ENCODE data around the gene PRDM16.

DNA sequence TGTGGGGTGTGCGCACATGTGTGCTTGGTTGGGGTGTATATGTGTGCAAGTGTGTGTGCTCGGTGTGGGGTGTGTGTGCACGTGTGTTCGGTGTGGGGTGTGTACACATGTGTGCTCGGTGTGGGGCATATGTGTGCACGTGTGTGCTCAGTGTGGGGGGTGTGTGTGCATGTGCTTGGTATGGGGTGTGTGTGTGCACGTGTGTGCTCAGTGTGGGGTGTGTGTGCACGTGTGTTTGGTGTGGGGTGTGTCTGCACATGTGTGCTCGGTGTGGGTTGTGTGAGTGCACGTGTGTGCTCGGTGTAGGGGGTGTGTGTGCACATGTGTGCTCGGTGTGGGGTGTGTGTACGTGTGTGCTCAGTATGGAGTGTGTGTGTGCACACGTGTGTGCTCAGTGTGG, 77.5 kb downstream of the PRDM16 start:
- TF ChIP-seq POLR2AphosphoS5 (IDR thresholded peaks at IDR 0.05): no peak
- TF ChIP-seq, protein P1, sequence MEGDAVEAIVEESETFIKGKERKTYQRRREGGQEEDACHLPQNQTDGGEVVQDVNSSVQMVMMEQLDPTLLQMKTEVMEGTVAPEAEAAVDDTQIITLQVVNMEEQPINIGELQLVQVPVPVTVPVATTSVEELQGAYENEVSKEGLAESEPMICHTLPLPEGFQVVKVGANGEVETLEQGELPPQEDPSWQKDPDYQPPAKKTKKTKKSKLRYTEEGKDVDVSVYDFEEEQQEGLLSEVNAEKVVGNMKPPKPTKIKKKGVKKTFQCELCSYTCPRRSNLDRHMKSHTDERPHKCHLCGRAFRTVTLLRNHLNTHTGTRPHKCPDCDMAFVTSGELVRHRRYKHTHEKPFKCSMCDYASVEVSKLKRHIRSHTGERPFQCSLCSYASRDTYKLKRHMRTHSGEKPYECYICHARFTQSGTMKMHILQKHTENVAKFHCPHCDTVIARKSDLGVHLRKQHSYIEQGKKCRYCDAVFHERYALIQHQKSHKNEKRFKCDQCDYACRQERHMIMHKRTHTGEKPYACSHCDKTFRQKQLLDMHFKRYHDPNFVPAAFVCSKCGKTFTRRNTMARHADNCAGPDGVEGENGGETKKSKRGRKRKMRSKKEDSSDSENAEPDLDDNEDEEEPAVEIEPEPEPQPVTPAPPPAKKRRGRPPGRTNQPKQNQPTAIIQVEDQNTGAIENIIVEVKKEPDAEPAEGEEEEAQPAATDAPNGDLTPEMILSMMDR (IDR thresholded peaks at IDR 0.05; ENCODE audit: poor library complexity, severe bottlenecking): no peak

Measured in neural cell (in vitro differentiated cells).